GM18508 (cell line): ENCODE measurements around the gene SPATA22.
"Not testable (repeated sequence)": the region's sequence is repeated elsewhere in the genome, so short reads cannot be mapped to it uniquely, and the experiment has no call there.

Experiments used
- ATAC-seq: cut with Tn5 transposase; IDR thresholded peaks from one replicate; pipeline ENCODE4 v1.9.1; 2021; ENCODE audit warnings: moderate number of reproducible peaks; ENCODE audit not compliant: insufficient read depth, unreplicated experiment

Gene SPATA22

DNA sequence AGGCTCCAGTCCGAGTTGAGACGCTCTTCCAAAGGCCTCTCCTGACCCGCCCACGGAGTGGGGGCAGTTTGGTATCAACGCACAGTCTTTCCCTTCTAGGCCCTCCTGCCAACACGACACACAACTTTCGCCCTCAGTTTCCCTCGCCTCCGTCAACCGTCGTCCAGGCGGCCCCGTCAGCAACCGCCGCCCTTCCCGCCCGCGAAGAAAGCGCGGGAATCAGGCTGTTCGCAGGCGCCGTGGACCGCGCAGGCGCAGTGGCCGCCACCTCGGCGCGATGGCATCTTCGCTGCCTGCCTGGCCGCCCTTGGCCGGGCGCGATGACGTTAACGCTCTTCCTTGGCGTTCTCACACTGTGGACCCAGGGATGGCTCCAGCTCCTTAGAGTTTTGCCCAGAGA lies at the start of gene SPATA22:
Gene SPATA22 (minus strand): TSS at position 221 of the 400 bp plus-strand sequence. CDS start 2,494 bp downstream, outside the sequence.
- ATAC-seq = no peak

DNA sequence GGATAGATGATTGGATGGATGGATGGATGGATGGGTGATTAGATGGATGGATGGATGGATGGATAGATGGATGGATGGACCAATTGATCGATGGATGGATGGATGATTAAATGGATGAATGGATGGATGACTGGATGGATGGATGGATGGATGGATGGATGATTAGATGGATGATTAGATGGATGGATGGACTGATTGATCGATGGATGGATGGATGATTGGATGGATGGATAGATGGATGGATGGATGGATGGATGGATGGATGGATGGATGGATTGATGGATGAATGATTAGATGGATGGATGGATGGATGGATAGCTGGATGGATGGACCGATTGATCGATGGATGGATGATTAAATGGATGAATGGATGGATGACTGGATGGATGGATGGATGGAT lies 47.9 kb upstream of the SPATA22 start:
- not testable (repeated sequence) for ATAC-seq

GRCh38 chr17:3514873-3515272 lies 43.3 kb upstream of the SPATA22 start:
- no peak for ATAC-seq

DNA sequence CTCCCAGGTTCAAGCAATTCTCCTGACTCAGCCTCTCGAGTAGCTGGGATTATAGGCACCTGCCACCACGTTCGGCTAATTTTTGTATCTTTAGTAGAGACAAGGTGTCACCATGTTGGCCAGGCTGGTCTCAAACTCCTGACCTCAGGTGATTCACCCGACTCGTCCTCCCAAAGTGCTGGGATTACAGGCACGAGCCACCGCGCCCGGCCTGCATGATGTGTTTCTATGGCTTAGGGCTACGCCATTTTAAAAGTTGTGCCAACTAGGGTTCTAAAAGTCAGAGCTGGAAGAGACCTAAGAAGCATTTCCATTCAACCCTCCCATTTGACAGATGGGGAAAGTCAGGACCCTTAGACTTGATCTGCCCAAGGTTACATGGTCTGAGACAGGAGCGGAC lies 42.5 kb upstream of the SPATA22 start:
- ATAC-seq = not testable (repeated sequence)

DNA sequence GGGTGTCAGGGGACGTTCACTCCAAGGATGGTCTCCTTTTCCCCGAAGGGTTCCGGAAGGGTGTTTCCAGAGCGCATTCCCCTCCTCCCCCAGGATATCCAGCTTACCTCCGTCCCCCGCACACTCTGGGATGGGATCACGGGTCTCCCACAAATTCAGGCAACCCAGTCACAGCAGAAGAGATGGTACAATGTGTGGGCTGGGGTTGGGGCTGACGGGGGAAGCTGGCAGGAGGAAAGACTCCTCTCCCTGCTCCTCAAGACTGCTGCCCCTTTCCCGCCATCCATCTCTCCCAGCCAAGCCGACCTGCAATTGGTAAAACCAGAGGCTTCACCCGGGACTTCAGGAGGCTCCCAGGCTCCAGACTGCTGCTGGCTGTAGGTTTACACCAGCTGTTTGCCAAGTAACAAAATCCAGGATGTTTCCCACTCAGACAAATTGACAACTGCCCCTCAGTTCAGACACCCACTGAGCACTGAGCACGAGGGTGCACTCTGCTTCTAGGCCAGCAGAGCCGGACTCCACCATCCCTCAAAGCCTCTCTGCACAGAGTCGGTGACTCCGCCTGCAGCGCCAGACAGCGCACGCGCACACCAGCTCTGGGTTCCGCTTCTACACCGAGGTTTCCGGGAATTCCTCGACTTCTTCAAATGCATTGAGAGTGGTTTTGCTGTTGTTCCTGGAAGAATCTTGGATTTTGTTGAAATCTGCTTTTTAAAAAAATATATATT lies 41.9 kb upstream of the SPATA22 start:
- no peak for ATAC-seq

DNA sequence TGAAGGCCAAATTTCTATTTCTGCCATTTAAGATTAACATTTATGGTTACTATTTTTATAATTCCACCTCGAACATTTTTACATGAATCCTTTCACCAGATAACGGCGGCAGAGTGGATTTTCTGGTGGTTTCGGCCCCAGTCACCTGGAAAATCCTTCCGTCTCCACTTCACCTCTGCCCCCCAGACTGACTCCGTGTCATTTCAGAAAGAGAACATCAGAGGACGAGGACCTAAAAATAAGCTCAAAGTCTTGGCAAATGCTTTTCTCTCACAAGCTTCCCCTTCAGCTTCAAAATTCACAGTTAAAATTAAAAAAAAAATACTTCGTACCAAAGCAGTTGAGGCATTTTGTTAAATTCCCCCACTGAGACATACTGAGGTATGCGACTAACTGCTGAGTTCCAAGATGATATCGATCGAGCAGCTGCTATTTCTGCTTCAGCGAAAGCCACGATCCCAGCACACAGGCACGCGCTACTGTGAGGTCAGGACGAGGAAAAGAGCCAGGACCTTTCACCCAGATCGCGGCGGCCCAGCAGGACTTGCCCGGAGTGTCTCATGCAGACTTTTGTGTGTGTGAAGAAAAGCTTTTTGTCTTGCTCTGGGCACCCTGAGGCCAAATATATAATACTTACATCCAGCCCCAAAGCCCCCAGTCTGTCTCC lies 41.0 kb upstream of the SPATA22 start:
- ATAC-seq = no peak

GRCh38 chr17:3511852-3512504 lies 40.4 kb upstream of the SPATA22 start:
- ATAC-seq = no peak

DNA sequence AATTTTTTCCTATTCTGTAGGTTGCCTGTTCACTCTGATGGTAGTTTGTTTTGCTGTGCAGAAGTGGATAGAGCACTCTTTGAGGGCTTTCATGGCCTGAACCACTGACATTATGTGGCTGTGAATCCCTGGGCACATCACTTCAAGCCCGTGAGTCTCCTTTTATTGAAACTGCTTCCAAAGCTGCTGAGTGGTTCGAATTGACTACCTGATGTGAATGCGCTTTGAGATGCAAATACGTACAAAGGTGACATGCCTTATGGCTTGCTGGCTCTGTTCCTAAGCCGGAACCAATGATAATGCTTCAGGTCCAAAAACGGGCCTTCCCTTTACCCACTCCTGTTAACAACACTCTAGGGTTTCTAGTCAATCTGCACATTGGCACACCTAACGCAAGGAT lies 38.5 kb upstream of the SPATA22 start:
- ATAC-seq = no peak

- no peak for ATAC-seq
Measured at GRCh38 chr17:3507869-3508268, 36.2 kb upstream of the SPATA22 start.

- no peak for ATAC-seq
Measured at GRCh38 chr17:3507071-3507470, 35.5 kb upstream of the SPATA22 start.

GRCh38 chr17:3506054-3506453 lies 34.4 kb upstream of the SPATA22 start:
- no peak for ATAC-seq

DNA sequence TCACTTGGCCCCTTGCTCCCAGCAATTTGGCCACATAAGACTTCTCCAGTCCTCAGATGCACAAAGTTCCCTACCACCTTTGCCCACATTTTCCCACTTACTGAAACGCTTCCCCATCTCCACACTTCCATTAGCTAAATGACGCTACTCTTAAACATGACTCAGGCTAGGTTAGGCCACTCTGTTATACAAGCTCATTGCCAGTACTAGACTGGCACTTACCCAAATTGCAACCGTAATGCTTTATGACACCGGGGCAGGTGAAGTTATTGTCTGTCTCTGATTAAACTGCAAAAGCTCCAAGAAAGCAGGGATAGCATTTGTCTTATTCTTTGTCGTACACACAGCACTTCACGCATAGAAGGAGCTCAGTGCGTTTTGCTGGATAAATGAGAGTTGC lies 33.4 kb upstream of the SPATA22 start:
- ATAC-seq = no peak

- no peak for ATAC-seq
Measured at GRCh38 chr17:3503285-3503684, 31.7 kb upstream of the SPATA22 start.

GRCh38 chr17:3502466-3502865 lies 30.8 kb upstream of the SPATA22 start:
- ATAC-seq = no peak

DNA sequence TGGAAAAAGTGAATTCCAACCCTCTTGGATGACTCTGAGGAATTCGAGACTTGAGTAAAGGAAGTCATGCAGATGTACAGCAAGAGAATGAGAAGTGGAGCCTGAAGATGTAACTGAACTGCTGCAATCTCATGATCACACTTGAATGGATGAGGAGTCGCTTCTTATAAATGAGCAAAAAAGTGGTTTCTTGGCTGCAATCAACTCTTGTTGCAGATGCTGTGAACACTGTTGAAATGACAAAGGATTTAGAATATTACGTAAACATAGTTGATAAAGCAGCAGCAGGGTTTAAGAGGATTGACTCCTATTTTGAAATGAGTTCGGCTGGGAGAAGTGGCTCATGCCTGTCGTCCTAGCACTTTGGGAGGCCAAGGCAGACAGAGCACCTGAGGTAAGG lies 29.7 kb upstream of the SPATA22 start:
- no peak for ATAC-seq

DNA sequence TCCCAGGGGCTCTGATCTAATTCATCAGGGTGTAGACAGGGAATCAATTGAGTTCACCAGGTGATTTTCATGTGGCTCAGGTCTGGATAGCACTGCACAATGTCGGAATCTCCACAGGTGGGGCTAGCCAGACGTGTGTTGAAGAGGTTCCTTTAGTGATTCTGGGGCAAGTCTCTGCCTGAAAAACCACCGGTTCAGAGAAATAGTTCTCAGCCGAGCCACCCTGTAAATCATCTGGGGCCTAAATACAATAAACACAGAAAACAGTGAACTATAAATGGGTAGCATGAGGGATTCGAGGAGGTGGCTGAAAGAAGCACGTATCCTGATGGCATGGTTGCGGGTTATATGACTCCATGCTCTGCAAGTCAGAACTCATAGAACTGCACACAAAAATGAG lies 25.5 kb upstream of the SPATA22 start:
- no peak for ATAC-seq

DNA sequence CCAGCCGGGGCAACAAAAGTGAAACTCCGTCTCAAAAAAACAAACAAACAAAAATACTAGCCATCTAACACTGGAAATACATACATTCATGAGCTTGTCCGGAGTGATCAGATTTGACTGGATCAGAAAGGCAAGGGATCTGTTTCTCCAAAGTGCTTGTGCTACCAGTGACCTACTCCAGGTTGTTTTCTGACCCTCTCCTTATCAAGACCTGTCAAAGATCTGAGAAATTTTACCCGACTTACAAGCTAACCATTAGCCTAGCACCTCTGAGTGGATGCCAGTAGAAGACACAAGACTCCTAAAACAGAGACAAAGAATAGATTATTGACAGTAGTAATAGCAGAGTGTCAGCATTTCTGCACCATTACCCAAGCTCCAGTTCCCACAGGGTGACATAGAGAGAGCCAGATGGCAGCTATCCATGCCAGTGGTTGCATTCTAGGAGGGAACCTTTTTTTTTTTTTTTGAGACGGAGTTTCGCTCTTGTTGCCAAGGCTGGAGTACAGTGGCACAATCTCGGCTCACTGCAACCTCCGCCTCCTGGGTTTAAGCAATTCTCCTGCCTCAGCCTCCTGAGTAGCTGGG lies 14.0 kb upstream of the SPATA22 start:
- ATAC-seq = no peak

- no peak for ATAC-seq
Measured at GRCh38 chr17:3482852-3483251, 11.2 kb upstream of the SPATA22 start.

DNA sequence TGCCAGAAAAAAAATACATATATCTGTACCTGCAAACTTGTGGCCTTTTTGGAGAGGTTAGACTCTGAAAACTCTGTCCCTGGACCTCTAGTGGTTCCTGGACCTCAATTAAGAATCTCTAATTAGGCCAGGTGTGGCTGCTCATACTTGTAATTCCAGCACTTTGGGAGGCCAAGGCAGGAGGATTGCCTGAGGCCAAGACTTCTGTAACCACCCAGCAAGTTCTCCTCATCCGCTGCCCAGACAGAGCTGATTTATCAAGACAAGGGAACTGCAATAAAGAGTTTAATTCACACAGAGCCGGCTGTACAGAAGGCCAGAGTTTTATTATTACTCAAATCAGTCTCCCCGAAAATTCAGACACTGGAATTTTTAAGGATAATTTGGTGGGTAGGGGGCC lies 8.4 kb upstream of the SPATA22 start:
- no peak for ATAC-seq

- no peak for ATAC-seq
Measured at GRCh38 chr17:3475812-3476610, 4.4 kb upstream of the SPATA22 start, which contains the start of gene ASPA. Gene ASPA, plus strand, starts transcription at chr17:3475997. Its CDS starts 163 bp downstream, at chr17:3476160.
